Measurements from ENCODE around the gene CMSS1.

DNA sequence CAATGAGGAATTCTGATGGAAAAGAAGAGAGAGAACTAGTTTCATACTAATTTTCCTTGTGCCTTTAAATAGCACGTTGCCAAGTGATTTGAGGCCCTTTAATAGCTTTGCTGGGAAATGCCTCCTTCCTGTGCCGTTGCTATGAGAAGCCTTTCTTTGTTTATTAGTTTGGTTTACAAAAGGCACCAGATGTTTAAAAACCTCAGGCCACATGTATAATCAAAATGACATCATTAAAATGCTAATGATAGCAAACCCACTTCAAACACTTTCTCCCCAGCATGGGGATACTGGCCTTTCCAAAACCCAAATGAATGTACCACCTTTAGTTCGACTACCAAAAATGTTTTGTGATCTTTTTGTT is 393.1 kb downstream of the CMSS1 start:
- TF ChIP-seq CTCF (IDR thresholded peaks at IDR 0.05; ENCODE audit: poor library complexity, severe bottlenecking): no peak
- TF ChIP-seq MXI1 (conservative IDR thresholded peaks at IDR 0.05; ENCODE audit: poor library complexity, severe bottlenecking): no peak
- TF ChIP-seq POLR2AphosphoS5 (IDR thresholded peaks at IDR 0.05): no peak
- TF ChIP-seq SMC3 (conservative IDR thresholded peaks at IDR 0.05; ENCODE audit: poor library complexity): no peak
- TF ChIP-seq EZH2 (IDR thresholded peaks at IDR 0.05; ENCODE audit: borderline replicate concordance, insufficient read depth, low read length, poor library complexity, severe bottlenecking): no peak
- no peak for TF ChIP-seq RAD21 (conservative IDR thresholded peaks at IDR 0.05)
- no peak for TF ChIP-seq TAF1 (IDR thresholded peaks at IDR 0.05; ENCODE audit: low read depth)
- TF ChIP-seq EP300 (conservative IDR thresholded peaks at IDR 0.05; ENCODE audit: poor library complexity, severe bottlenecking): no peak
